HepG2 (cell line): Measurements from ENCODE around the gene ACAD11. TPM values are rescaled to one million over a fixed set of nuclear protein-coding genes. Genes with fewer than 3 reads are reported as not detected.

Experiments
- ATAC-seq: fragments of 200-7000 bp; cut with Tn5 transposase; 3 replicates; pipeline ENCODE4 v1.9.1; 2020; ENCODE audit warnings: mild to moderate bottlenecking, moderate library complexity
- BruUV-seq: library from RNA; stranded (reverse); fragments of 400-500 nt; replicated peaks from 2 replicates; lab custom pipeline; 2021; lab: Mats Ljungman, UMichigan
- CTCF ChIA-PET: fragments of 300-600 bp; formaldehyde crosslinking; extraction: SDS; loops from one replicate; lab custom pipeline; 2021; ENCODE audit warnings: low total read pairs, inconsistent platforms, low intra/inter-chr PET ratio; lab: Yijun Ruan, JAX
- POLR2A ChIA-PET: fragments of 350-600 bp; sonication (Branson Sonifier 250); formaldehyde crosslinking; loops from one replicate; lab custom pipeline; 2020; ENCODE audit warnings: antibody characterized with exemption, inconsistent platforms; lab: Yijun Ruan, JAX
- DNase-seq: peaks from one replicate; pipeline ENCODE4 v3.0.0-alpha.2; 2015; ENCODE audit warnings: low spot score
- FAIRE-seq: peaks from 3 replicates; lab custom pipeline; 2011; peaks lifted over from hg19 to GRCh38; lab: Jason Lieb, UNC
- H2AFZ ChIP-seq: one replicate; pipeline ENCODE4 v1.6.1; 2011; ENCODE audit warnings: low read length, inconsistent platforms
- H3K27ac ChIP-seq: fragments of 300-600 bp; 3 replicates; pipeline ENCODE4 v1.8.0; 2011; ENCODE audit warnings: mixed run types, mild to moderate bottlenecking, mixed read lengths, low read length, inconsistent platforms; ENCODE audit not compliant: insufficient read depth; ENCODE audit errors: extremely low read length
- H3K27me3 ChIP-seq, 2 experiments: fragments of 200-600 bp in 1 of 2; 2 replicates in 1 of 2; 3 replicates in 1 of 2; pipeline versions ENCODE4 v1.6.0 to v1.8.0; 2011; ENCODE audit warnings: low read length in 2 of 2, mild to moderate bottlenecking in 2 of 2, moderate library complexity in 2 of 2, inconsistent platforms in 1 of 2; ENCODE audit not compliant: insufficient read depth in 2 of 2, control insufficient read depth in 1 of 2
- H3K36me3 ChIP-seq, 2 experiments: fragments of 200-600 bp in 1 of 2; replicated peaks in 1 of 2; 2 replicates in 1 of 2; 3 replicates in 1 of 2; pipeline versions ENCODE4 v1.5.1 to v1.8.0; 2011; ENCODE audit warnings: low read length in 2 of 2, inconsistent platforms in 1 of 2; ENCODE audit not compliant: insufficient read depth in 2 of 2, control insufficient read depth in 1 of 2
- H3K4me1 ChIP-seq: 2 replicates; pipeline ENCODE4 v1.5.1; 2012; ENCODE audit warnings: low read length, inconsistent platforms; ENCODE audit not compliant: insufficient read depth
- H3K4me2 ChIP-seq: 2 replicates; pipeline ENCODE4 v1.6.0; 2011; ENCODE audit warnings: low read depth, low read length, inconsistent platforms
- H3K4me3 ChIP-seq, 3 experiments: fragments of 200-600 bp in 1 of 3; sonication (generic), shearing (Covaris generic) in 1 of 3; replicated peaks in 1 of 3; 2 replicates each; pipeline ENCODE4 v1.5.1; 2011 to 2016; ENCODE audit warnings: low read length in 3 of 3, inconsistent platforms in 2 of 3, low read depth in 2 of 3, mild to moderate bottlenecking in 2 of 3, control low read depth in 1 of 3, mixed read lengths in 1 of 3; ENCODE audit not compliant: insufficient read depth in 1 of 3
- H3K79me2 ChIP-seq: one replicate; pipeline ENCODE4 v1.6.1; 2011; ENCODE audit warnings: low read length, inconsistent platforms; ENCODE audit not compliant: insufficient read depth
- H3K9ac ChIP-seq: 2 replicates; pipeline ENCODE4 v1.6.0; 2011; ENCODE audit warnings: mild to moderate bottlenecking, low read depth, low read length, inconsistent platforms; ENCODE audit not compliant: insufficient read depth
- H3K9me3 ChIP-seq: 2 replicates; pipeline ENCODE4 v1.5.1; 2012; ENCODE audit warnings: mild to moderate bottlenecking, low read length
- H4K20me1 ChIP-seq: 2 replicates; pipeline ENCODE4 v1.6.0; 2011; ENCODE audit warnings: inconsistent platforms, mild to moderate bottlenecking, low read length, moderate library complexity; ENCODE audit not compliant: insufficient read depth
- DMAP1 ChIP-seq: IDR thresholded peaks from 2 replicates; pipeline ENCODE4 v1.6.1; 2016
- DPF2 ChIP-seq: sonication (generic); formaldehyde crosslinking; IDR thresholded peaks from 2 replicates; pipeline ENCODE4 v1.4.0; 2020; ENCODE audit warnings: mild to moderate bottlenecking, low read depth, missing genetic modification reagents, borderline replicate concordance
- SALL2 ChIP-seq: sonication (generic); formaldehyde crosslinking; IDR thresholded peaks from 2 replicates; pipeline ENCODE4 v1.8.1; 2023; ENCODE audit warnings: mild to moderate bottlenecking, missing genetic modification reagents, inconsistent platforms
- ZFP41 ChIP-seq: sonication (generic); formaldehyde crosslinking; IDR thresholded peaks from 2 replicates; pipeline ENCODE4 v1.4.0; 2020; ENCODE audit warnings: mild to moderate bottlenecking, missing genetic modification reagents, borderline replicate concordance
- ZNF644 ChIP-seq: IDR thresholded peaks from 2 replicates; pipeline ENCODE4 v1.6.1; 2016; ENCODE audit warnings: low read depth
- ZNF761 ChIP-seq: sonication (generic); formaldehyde crosslinking; conservative IDR thresholded peaks from 2 replicates; pipeline ENCODE4 v1.4.0; 2020; ENCODE audit warnings: mild to moderate bottlenecking, missing genetic modification reagents
- WGBS: methylation state at CpG from one replicate; pipeline ENCODE4 v1.1.6; 2017; ENCODE audit warnings: low lambda C conversion rate; 5-methylcytosine and 5-hydroxymethylcytosine counted together
- in situ Hi-C: cut with HindIII; loops from 2 replicates; pipeline ENCODE4 v1.10.0; 2017; ENCODE audit warnings: low pct_unique_long_range_greater_than_20kb; ENCODE audit not compliant: extremely low pct_ligation_motif_present
- intact Hi-C: fragments of 100-400 bp; cut with micrococcal nuclease; formaldehyde crosslinking; loops from one replicate; pipeline ENCODE4 v1.10.0; 2022; ENCODE audit not compliant: unreplicated experiment
- polyA plus RNA-seq, 8 experiments: library from polyadenylated mRNA; depleted of rRNA in 3 of 8; stranded (reverse) in 7 of 8; unstranded in 1 of 8; fragments of >200 nt; fragmentation: Illumina TruSeq in 4 of 8; extraction: Trizol in 4 of 8; gene quantifications; 2 replicates each; pipeline versions ENCODE4 v1.2.1 to v1.2.3, GENCODE V29; 2011 to 2016; ENCODE audit warnings: low read depth in 4 of 8, missing spikeins in 1 of 8, mixed read lengths in 1 of 8; ENCODE audit not compliant: insufficient read depth in 1 of 8
- total RNA-seq, 5 experiments: library from RNA; depleted of rRNA; stranded (reverse); fragments of >200 nt; fragmentation: Illumina TruSeq; extraction: Trizol; gene quantifications; 2 replicates each; pipeline ENCODE4 v1.2.3, GENCODE V29; 2016; ENCODE audit warnings: low read depth in 1 of 5

Gene ACAD11
- total and polyA plus RNA-seq, 2 of the 13 experiments (the other 11 are each of a cell fraction or from before 2014, with no cell fraction given): 30.6 to 56.9 TPM

DNA sequence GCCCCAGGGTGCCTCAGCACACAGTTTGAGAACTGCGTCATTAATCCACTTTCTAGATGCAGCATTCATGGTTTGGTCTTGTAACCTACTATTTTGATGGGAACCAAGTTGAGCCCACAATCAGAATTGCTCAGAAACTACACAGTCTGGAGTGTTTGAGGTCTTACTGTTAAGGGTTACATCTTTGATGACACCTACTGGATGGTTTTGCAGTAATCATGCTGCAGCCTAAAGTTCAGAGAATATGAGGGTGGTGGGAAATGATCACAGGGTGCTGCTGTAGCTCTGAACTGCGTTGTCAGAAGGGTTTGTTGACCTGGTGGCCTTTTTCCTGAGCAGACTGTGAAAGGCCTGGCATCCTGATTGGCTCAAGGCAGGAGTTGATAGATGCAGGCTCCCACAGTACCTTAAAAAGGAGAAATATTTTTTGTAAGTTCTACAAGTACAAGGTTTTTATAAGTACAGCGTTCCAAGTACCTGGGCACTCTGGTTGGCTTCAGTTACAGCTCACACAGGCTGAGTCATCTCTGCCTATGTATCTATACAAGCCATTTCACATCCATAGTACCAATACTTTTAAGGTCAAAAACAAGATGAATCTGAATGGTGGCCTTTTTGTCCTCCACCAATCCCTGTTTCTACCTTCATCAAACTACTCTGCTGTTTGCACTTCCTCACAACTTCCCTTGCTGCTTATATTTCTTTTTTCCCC is 123.0 kb downstream of the ACAD11 start:
- no peak overlapping the region for H2AFZ ChIP-seq
- intact Hi-C loops: loop anchor here (1.0 kb wide), 1 partner anchor 106 kb away; no protein-coding TSS in a partner anchor
- TF ChIP-seq ZFP41 (CRISPR knock-in tag): no peak
- 0 out of 2 replicates have a peak, but pooled peaks have one; percentile 31 for TF ChIP-seq ZNF761 (CRISPR knock-in tag)
- peak; percentile 3; the same call in 1 of the 2 replicates for TF ChIP-seq DMAP1 (CRISPR knock-in tag)
- no peak for TF ChIP-seq SALL2 (CRISPR knock-in tag)
- no peak for TF ChIP-seq ZNF644 (CRISPR knock-in tag)
- no peak for TF ChIP-seq DPF2 (CRISPR knock-in tag)
- WGBS: 90% methylated on average over 3 of the region's 3 CpGs
- no peak overlapping the region for H3K9ac ChIP-seq
- H3K9me3 ChIP-seq: no peaks in the 10 kb centered on the region
- no peaks in the 10 kb centered on the region for H4K20me1 ChIP-seq
- BruUV-seq: no TSS peak
- no peak overlapping the region for H3K4me2 ChIP-seq
- peak overlapping the region; percentile 14 for H3K27ac ChIP-seq
- POLR2A ChIA-PET: no interaction called here
- in situ Hi-C loops: loop anchor here (5.0 to 25.0 kb wide), 2 partner anchors 101 to 851 kb away; no protein-coding TSS in a partner anchor
- H3K36me3 ChIP-seq: peaks cover 3 to 25% of the 10 kb centered on the region in 2 experiments
- H3K4me1 ChIP-seq: peaks cover 23% of the 10 kb centered on the region
- CTCF ChIA-PET: interaction anchor here (1.0 to 2.7 kb wide), 2 partner anchors 19 to 105 kb away, joined by 3 to 33 read pairs; no protein-coding TSS in a partner anchor
- FAIRE-seq: peak; percentile 49
- DNase-seq: peak; percentile 23
- ATAC-seq: peak; percentile 81
- no peaks in the 10 kb centered on the region for H3K79me2 ChIP-seq
- H3K4me3 ChIP-seq: no peak overlapping the region
- H3K27me3 ChIP-seq: no peaks in the 10 kb centered on the region
